Measurements from ENCODE around the gene ZBTB1.

The ZBTB1 gene, protein sequence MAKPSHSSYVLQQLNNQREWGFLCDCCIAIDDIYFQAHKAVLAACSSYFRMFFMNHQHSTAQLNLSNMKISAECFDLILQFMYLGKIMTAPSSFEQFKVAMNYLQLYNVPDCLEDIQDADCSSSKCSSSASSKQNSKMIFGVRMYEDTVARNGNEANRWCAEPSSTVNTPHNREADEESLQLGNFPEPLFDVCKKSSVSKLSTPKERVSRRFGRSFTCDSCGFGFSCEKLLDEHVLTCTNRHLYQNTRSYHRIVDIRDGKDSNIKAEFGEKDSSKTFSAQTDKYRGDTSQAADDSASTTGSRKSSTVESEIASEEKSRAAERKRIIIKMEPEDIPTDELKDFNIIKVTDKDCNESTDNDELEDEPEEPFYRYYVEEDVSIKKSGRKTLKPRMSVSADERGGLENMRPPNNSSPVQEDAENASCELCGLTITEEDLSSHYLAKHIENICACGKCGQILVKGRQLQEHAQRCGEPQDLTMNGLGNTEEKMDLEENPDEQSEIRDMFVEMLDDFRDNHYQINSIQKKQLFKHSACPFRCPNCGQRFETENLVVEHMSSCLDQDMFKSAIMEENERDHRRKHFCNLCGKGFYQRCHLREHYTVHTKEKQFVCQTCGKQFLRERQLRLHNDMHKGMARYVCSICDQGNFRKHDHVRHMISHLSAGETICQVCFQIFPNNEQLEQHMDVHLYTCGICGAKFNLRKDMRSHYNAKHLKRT

DNA sequence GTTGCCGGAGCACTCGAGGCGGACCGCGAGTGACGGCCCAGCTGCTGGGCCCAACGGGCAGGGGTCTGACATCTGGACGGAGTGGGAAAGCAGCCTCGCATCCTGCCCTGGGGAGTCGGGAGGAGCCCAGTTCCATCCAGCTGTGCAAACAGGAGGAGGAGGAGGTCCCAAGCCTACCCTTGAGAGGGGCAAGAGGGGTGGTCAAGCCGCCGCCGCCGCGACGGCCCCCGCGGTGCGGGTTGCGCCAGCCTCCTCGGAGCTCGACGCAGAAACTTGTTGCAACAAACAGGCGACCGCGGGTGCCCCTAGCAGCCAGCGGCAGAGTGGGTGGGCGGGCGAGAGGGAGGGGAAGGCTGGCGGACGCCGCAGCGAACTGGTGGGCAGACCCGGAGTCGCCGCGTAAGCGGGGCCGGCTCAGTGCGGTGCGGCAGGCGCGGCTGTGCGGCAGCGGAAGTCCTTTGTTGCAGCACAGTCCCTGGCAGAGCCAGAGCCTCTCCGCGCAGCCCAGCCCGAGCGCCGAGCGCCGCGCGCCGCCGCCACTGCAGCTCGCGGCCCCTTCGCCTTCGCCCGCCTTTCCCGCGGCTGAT, at the start of gene ZBTB1:
TSS of gene ZBTB1 (plus strand) at position 461 of the 587 bp plus-strand sequence. CDS start 16,735 bp downstream, outside the sequence.
- peak; percentile 66 for DNase-seq

DNA sequence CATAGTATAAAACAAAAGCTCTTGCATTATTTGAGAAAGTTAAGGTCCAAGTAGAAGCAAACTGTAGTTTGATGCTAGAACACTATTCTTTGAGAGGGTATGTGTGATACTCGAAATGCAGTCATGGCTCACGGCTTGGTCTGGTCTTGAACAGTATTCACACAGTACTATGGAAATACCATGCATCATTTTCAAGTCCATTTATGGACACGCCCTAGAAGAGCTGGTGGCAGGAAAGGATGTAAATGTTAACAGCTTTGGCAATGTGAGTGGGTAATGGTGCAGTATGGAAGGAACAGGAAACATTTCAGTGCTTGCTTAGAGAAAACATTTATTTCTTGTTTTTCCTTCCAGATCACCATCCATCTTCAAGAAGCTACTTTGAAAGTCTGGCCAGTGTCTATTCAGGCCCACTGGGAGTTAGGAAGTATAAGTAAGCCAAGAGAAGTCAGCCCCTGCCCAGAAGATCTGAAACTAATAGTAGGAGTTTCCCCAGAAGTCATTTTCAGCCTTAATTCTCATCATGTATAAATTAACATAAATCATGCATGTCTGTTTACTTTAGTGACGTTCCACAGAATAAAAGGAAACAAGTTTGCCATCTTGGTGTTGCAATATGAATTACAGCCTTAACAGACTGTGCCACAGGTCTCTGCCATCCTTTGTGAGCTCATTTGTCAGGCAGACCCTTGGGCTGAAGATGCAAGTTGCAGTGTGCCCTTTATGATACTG, 45.0 kb upstream of the ZBTB1 start:
- DNase-seq: no peak

DNA sequence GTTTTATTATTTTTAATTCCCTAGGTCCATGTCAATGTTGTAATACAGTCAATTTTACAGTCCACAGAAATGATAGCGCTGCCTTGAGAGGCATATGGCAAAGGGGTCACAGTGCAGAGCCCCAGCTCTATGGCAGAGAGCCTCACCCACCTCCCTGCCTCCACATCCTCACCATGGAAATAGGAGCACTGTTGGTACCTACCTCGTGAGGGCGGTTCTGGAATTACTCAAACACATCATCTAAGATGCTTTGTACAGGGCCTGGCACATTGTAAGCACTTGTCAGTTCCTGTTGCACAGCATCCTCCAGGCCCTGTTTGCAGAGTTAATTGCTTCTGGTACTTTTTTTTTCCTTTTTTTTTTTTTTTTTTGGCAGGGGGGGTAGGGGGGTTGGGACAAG, 43.3 kb upstream of the ZBTB1 start:
- no peak for DNase-seq

DNA sequence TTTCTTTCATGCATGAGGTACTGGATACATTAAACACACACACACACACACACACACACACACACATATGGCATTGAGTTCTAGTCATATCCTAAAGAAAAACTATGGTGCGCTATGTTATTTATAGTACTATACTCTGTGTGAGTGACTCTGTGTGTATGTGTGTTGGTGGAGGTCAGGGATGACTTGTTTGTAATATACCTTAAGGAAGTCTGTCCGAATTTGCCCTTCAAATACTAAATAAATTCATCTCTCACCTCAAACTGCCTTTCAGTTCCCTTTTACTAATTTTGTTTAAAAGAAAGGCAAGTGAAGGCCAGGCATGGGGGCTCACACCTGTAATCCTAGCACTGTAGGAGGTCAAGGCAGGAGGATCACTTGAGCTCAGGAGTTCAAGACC, 41.4 kb upstream of the ZBTB1 start:
- DNase-seq: no peak

DNA sequence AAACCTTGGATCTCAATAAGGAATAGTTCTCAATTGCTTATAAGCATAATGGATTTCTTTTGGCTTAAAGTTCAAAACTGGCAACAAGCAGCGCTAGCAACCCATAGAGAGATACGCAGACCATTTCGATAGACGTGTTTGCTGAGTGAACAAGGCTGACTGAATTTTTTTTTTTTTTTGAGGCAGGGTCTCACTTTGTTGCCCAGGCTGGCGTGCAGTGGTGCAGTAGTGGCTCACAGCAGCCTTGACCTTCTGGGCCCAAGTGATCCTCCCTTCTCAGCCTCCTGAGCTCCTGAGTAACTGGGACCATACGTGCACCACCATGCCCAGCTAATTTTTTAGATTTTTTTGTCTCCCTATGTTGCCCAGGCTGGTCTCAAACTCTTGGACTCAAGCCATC, 40.7 kb upstream of the ZBTB1 start:
- no peak for DNase-seq

DNA sequence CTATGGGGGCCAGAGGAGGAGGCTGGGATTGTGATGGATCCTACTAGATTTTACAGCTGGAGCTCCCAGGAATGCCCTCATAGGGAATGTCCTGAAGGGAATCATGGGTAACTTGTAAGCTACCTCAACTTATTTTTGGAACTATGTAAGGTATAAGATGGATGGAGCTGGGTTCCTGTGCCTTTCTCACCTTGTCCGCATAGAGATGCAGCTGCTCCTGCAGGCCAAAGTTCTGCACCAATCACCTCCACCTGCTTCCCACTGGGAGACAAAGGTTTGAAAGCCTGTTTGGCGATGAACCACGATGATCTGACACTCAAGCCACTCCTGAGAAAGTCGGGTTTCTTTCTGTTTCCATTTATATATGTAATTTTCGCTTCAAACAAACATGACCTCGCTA, 39.9 kb upstream of the ZBTB1 start:
- no peak for DNase-seq

DNA sequence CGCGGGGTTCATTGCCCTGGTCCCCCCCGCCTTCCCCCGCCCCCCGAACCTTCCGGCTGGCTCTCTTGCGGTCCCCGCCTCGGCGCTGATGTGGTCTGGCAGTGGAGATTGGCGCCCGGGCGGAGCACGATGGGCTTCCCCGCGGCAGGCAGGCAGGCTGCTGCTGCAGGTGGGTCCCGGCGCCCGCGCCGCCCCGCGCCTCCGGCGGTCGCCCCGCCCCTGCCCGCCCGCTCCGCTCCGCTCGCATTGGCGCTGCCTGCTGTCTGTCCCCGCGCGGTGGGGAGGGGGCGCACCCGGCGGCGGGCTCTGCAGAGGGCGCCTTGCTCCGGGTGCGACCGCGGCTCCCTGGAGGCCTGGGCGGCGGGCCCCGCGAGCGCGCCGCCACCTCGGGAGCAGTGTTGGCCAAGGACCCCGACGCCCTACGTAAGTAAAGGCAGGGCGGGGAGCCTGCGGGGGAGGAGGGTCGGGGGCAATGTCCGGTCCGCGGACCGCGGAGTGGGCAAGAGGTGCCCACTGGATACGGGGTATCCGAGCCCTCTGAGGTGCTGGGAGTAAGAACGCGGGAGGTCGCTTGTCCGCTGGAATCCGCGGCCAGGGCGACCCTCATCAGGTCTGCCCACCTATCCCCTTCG, 39.3 kb upstream of the ZBTB1 start, which contains the start of gene AKAP5:
TSS of gene AKAP5 (plus strand) at position 309 of the 632 bp plus-strand sequence. CDS start 2,896 bp downstream, outside the sequence.
- peak; percentile 52 for DNase-seq

DNA sequence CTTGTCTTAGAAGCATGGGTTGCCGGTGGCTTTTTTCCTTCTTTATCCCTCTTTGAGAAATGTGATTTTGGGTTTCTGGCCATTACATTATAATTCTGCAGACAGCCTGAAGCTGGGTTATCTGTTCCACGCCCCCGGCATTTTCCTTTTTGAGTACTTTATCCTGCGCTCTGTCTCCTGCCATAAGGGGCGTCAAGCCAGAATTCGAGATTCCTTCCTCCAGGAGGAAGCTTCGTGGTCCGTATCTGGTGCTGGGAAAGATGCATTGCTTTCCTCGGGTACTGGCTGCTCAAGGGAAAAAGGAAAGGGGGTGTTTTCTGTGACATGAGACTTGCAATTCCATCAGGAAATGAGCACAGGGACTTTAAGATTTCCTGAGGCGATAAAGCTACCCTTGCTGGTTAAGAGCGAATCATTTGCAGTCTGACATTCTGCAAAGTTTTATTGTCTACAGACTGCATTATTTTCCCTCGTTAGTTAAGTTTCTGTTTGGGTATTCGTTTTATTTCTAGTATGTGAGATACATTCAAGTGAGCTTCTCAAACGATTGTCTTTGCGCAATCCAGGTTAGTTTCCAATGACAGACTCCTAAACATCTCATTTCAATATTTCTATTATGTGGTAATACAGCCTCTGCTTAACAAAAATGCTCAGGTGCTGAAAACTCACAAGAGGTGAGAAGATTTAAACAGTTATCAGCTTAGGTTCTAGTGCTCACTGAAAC, 38.6 kb upstream of the ZBTB1 start:
- no peak for DNase-seq

DNA sequence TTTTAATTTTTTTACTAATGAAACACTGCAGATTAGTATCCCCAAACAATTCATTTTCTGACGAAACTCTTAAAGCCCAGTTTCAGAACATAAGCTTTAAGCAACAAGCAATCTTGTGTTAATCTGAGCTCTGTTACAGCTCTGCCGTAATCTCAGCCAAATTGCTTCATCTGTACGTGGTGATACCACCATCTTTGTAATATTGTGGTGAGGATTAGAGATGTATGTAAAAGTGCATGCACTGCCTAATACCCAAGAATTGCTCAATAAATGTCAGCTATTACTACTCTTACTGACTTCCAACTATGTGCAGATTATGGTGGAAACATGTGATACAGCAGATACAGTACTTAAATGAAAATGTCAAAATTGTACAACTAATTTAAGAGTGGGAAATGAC, 37.5 kb upstream of the ZBTB1 start:
- no peak for DNase-seq

DNA sequence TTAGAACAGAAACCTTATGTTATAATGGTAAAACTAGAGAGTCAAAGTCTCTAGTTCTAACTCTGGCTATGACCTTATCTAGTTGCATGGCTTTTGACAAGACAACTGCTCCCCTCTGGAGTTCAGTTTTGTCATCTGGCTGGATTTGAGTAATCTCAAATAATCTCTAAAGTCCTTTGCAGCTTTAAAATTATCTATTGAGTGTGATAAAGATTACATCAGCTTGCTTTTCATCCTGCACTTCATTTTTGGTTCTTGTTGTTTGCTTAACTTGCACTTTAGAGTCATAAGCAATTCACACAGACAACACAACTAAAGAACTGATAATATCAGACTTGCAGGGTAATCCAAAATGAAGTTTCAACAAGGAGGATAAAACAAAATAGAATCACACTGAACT, 37.0 kb upstream of the ZBTB1 start:
- no peak for DNase-seq

DNA sequence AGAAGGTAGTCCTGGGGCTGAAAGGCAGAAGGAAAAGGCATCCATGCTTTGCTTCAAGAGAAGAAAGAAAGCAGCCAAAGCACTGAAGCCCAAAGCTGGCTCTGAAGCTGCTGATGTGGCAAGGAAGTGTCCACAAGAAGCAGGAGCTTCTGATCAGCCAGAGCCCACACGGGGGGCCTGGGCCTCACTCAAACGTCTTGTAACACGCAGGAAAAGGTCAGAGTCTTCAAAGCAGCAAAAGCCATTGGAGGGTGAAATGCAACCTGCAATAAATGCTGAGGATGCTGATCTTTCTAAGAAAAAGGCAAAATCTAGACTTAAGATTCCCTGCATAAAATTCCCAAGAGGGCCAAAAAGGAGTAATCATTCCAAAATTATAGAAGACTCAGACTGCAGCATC, 36.1 kb upstream of the ZBTB1 start:
- DNase-seq: no peak

DNA sequence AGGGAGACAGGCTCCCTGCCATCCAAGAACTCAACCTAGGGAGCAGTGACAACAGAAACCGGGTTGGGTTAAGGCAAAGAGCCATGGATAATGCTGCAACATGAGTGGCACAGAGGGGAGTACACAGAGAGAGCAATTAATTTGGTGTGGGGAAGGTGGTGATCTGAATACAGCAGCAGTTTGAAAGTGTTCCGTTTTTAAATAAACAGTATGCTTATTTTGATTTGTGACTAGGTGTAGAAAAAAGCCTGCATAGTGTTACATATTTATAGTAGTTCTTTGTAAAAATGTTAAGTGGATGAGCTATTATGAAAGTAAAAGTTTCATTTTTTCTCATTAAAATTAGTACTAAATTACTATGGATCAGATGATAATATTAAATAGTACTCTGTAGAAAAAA, 30.5 kb upstream of the ZBTB1 start:
- no peak for DNase-seq

DNA sequence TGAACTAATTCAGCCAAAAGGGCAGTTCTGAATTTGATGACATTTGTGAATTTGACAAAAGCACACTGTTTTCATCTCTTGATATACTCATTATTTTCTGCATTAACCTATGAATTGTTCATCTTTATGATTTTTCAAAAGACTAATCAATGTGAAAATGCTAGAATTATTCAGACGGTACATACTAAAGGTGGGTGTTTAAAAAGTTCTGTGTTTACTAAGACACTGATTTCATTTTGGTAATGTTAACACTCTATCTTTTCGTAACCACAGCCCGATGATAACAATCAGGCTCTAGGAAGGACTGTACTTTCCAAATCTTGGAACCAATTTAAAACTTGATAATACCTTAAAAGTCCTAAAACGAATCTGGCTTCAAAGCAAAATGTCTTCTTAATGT, 29.9 kb upstream of the ZBTB1 start:
- no peak for DNase-seq

DNA sequence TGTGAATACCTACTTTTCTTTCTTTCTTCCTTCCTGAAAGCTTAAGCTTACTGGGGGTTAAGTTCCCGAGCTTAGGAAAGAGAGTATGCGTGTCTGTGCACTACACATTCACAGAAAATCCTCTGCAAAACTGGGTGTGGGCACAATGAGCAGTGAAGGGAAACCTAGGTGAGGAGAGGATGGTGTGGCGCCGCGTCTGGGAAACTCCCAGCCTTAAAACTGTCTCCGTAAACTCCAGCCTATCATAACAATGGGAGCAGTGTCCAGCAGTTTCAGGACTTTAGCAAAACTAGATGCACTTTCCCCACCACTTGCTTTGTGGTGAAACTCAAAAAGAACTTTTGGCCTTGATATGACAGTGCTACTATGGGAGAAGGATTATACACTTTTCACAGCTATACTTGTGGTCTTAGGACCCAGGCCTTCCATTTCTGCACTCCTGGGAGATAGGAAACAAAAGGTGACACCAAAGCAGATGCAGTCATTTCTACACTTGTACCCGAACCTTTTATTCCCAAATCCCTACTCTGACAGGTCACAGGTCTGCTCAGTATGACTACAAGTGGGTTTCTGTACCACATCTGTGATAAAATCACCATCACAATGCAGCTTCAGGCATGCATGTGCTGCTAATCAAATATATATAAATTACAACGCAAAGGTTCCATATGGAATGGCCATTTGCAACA, 28.8 kb upstream of the ZBTB1 start:
- no peak for DNase-seq

DNA sequence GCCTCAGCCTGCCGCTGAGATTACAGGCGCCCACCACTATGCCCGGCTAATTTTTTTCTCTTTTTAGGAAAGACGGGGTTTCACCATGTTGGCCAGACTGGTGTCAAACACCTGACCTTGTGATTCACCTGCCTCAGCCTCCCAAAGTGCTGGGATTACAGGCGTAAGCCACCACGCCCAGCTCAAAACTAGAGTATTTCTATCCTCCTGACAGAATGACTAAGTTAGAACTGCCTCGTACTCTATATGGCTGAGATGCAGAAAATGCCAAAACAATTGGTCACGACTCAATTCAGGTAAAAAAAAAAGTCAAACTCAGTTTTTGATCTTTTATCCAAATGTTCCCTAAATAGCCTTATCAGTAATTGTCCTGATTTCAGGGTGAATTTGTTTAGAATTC, 28.1 kb upstream of the ZBTB1 start:
- DNase-seq: no peak

DNA sequence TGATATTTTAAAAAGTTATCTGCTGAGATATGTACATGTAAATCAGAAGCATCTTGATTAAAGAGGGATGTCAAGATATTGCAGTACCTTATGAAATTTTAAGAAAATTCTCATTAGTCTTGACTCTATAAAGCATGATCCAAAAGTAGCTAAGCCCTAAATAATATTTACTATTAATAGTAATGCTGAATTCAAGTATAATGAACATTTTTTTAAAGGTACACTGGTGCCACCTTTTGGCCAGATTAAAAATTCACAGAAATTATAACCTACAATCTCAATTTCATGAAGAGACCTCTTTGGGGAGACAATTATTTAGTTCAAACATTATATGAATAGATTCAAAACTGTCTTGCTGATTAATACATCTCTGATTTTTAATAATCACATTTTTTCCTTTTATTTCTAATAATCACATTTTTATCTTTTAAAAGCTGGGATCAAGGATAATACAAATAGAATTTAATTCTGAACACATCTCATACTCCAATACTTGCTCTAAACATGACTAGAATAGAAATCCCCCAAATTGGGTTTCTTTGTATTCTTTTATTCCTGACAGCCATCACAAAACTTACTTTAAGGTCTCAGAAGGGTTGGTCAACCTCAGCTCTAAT, 25.8 kb upstream of the ZBTB1 start:
- no peak for DNase-seq

DNA sequence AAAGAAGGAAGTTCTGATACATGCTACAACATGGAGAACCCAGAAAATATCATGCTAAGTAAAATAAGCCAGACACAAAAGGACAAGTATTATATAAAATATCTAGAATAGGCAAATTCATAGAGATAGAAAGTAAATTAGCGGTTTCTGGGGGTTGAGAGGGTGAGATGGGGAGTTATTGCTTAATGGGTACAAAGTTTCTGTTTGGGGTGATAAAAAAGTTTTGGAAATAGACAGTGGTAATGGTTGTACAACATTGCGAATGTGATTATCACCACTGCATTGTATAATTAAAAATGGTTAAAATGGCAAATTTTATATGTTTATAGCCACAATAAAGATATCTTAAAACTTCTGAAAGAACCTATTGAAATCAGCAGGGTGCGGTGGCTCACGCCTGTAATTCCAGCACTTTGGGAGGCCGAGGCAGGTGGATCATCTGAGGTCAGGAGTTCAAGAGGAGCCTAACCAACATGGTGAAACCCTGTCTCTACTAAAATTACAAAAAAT, 15.9 kb upstream of the ZBTB1 start:
- no peak for DNase-seq

DNA sequence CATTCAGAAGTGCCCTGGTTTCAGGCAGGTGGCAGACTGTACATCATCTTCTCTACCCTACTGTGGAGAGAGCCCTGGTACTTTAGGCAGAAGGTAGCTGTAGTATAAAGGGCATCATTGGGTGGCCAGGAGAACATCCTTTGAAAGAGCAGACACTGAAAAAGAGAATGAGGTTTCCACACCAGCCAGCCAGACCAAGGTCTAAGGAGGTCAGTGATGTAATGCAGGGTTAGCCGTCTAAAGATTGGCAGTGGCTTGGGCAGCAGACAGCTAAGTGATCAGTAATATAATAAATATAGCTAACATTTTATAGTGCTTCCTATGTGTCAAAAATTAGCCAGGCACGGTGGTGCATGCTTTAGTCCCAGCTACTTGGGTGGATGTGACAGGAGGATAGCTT, 12.9 kb upstream of the ZBTB1 start:
- DNase-seq: no peak

DNA sequence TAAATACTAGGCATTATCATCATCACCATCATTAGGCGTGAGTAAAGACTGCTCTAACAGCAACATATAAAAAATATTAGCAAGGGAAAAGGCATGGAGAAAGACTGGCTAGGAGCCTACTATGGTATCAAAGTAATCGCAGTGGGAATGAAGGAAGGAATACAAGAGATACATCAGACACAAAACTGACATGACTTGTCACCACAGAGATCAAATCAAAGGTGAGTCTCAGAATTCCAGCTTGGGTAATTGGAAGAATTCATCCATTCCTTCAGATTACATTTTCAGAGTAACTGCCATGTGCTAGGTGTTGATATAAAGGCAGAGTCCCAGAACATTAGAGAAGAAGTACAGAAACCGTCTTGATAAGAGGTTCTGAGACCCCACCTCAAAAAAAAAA, 11.1 kb upstream of the ZBTB1 start:
- no peak for DNase-seq

DNA sequence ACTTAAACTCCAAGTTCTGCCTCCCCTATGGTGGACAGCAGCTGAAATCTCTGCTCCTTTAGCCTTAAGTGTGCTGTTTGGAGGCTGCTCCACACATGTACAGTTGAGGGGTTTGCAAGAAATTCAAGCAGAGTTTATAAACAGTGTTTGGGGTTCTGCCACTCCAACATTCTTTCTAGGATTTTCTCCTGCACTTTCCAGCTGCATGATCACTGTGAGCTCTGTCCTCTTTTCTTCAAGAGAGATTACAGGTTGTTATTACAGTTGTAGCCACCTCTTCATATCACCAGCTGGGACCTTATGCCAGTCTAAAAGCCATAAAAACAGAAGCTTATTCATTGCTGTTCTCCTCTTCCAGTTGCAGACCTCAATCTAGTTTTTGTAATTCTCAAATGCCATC, 9.3 kb upstream of the ZBTB1 start:
- no peak for DNase-seq

DNA sequence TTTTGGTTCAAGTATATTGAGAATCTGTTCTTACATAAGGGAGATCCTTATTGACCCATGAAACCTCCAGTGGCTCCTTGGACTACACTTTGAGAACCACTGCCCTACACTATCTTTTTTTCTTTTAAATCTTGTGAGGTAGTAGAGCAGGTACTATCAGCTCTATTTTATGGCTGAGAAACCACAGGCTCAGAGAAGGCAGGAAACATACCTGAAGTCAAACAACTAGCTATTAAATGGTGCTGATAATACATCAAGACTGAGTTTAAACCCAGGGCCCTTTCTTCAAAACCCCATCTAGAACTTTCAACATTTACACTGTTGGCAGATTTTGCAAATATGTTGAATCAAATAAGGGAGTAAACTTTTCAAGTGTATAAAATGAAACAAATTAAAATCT, 7.8 kb upstream of the ZBTB1 start:
- no peak for DNase-seq
